WTC11 (cell line): ENCODE results near the gene TTC38. TPM values are rescaled to one million over a fixed set of nuclear protein-coding genes. Genes with fewer than 3 reads are reported as not detected.

Experiments
- ATAC-seq: fragments of 200-7000 bp; cut with Tn5 transposase; 2 replicates; pipeline ENCODE4 v1.10.0; 2021; ENCODE audit warnings: mild to moderate bottlenecking, moderate library complexity
- CTCF ChIA-PET: fragments of 300-600 bp; sonication (Branson Sonifier 250); formaldehyde crosslinking; loops from one replicate; lab custom pipeline; 2021; ENCODE audit warnings: antibody characterized with exemption; lab: Charles Lee
- POLR2A ChIA-PET: fragments of 350-600 bp; sonication (Branson Sonifier 250); formaldehyde crosslinking; loops from one replicate; lab custom pipeline; 2021; ENCODE audit warnings: antibody characterized with exemption; lab: Charles Lee
- DNase-seq: peaks from one replicate; pipeline ENCODE4 v3.0.0; 2021; ENCODE audit warnings: low spot score
- H3K27ac Mint-ChIP-seq: 2 replicates; pipeline ENCODE4 v1.8.0; 2021; ENCODE audit warnings: mixed read lengths
- H3K27me3 Mint-ChIP-seq: 2 replicates; pipeline ENCODE4 v1.8.0; 2021; ENCODE audit warnings: low read depth, mild to moderate bottlenecking, moderate library complexity, mixed read lengths
- H3K36me3 Mint-ChIP-seq: 2 replicates; pipeline ENCODE4 v1.8.0; 2021; ENCODE audit warnings: mixed read lengths
- H3K4me1 Mint-ChIP-seq: 2 replicates; pipeline ENCODE4 v1.8.0; 2022; ENCODE audit warnings: mixed read lengths
- H3K4me3 Mint-ChIP-seq: 2 replicates; pipeline ENCODE4 v1.8.0; 2021; ENCODE audit warnings: mild to moderate bottlenecking, moderate library complexity, mixed read lengths
- H3K9me3 Mint-ChIP-seq: 2 replicates; pipeline ENCODE4 v1.8.0; 2021; ENCODE audit warnings: mixed read lengths
- CREB1 ChIP-seq: sonication (generic); formaldehyde crosslinking; IDR thresholded peaks from 2 replicates; pipeline ENCODE4 v1.8.0; 2023; ENCODE audit warnings: mild to moderate bottlenecking, missing genetic modification reagents
- E2F4 ChIP-seq: sonication (generic); formaldehyde crosslinking; IDR thresholded peaks from 2 replicates; pipeline ENCODE4 v1.8.1; 2022; ENCODE audit warnings: low read depth, mild to moderate bottlenecking, moderate library complexity, missing genetic modification reagents, borderline replicate concordance
- E2F5 ChIP-seq: sonication (generic); formaldehyde crosslinking; IDR thresholded peaks from 2 replicates; pipeline ENCODE4 v1.8.1; 2022; ENCODE audit warnings: mild to moderate bottlenecking, moderate library complexity, missing genetic modification reagents
- ERG ChIP-seq: fragments of 250-450 bp; sonication (Bioruptor Pico); IDR thresholded peaks from 2 replicates; pipeline ENCODE4 v1.8.0; 2021; ENCODE audit warnings: mild to moderate bottlenecking
- FOXP4 ChIP-seq: sonication (generic); formaldehyde crosslinking; IDR thresholded peaks from 2 replicates; pipeline ENCODE4 v1.8.0; 2022; ENCODE audit warnings: mild to moderate bottlenecking, missing genetic modification reagents
- KAT7 ChIP-seq: sonication (generic); formaldehyde crosslinking; IDR thresholded peaks from 2 replicates; pipeline ENCODE4 v1.8.1; 2023; ENCODE audit warnings: missing genetic modification reagents, mild to moderate bottlenecking, borderline replicate concordance
- NR3C1 ChIP-seq: sonication (generic); formaldehyde crosslinking; conservative IDR thresholded peaks from 2 replicates; pipeline ENCODE4 v1.8.1; 2023; ENCODE audit warnings: low read depth, mild to moderate bottlenecking, missing genetic modification reagents
- PREB ChIP-seq: sonication (generic); formaldehyde crosslinking; IDR thresholded peaks from 2 replicates; pipeline ENCODE4 v1.8.1; 2022; ENCODE audit warnings: mild to moderate bottlenecking, missing genetic modification reagents, moderate library complexity, borderline replicate concordance
- PRRX2 ChIP-seq: fragments of 250-450 bp; sonication (Bioruptor Pico); IDR thresholded peaks from 2 replicates; pipeline ENCODE4 v1.8.0; 2021; ENCODE audit warnings: mild to moderate bottlenecking
- TCF7 ChIP-seq: sonication (generic); formaldehyde crosslinking; IDR thresholded peaks from 2 replicates; pipeline ENCODE4 v1.8.0; 2022; ENCODE audit warnings: mild to moderate bottlenecking, low read depth, missing genetic modification reagents, moderate library complexity
- ZBTB43 ChIP-seq: sonication (generic); formaldehyde crosslinking; IDR thresholded peaks from 2 replicates; pipeline ENCODE4 v1.8.1; 2023; ENCODE audit warnings: mild to moderate bottlenecking, missing genetic modification reagents
- ZNF121 ChIP-seq: sonication (generic); formaldehyde crosslinking; IDR thresholded peaks from 2 replicates; pipeline ENCODE4 v1.8.0; 2023; ENCODE audit warnings: missing genetic modification reagents
- ZNF138 ChIP-seq: sonication (generic); formaldehyde crosslinking; conservative IDR thresholded peaks from 2 replicates; pipeline ENCODE4 v1.8.1; 2022; ENCODE audit warnings: mild to moderate bottlenecking, moderate library complexity, missing genetic modification reagents
- total RNA-seq: library from RNA; stranded (reverse); gene quantifications from 3 replicates; pipeline ENCODE4 v1.2.3, GENCODE V29; 2021

TTC38 gene
- total RNA-seq, 1 experiment from 2014 or later = 20.7 TPM

GRCh38 chr22:46259374-46259773, 8.4 kb upstream of the TTC38 start:
- ChIA-PET CTCF (no interaction called here), POLR2A (no interaction called here)
- DNase-seq (no peak), ATAC-seq (no peak)
- H3K4me1 Mint-ChIP-seq = no peaks in the 10 kb centered on the region
- H3K27ac Mint-ChIP-seq = no peak overlapping the region
- H3K36me3 Mint-ChIP-seq = peaks cover 11% of the 10 kb centered on the region
- H3K4me3 Mint-ChIP-seq = no peak overlapping the region
- H3K27me3 Mint-ChIP-seq = peaks cover 80% of the 10 kb centered on the region
- TF ChIP-seq NR3C1 (CRISPR knock-in tag) (no peak), ZNF138 (CRISPR knock-in tag) (no peak), E2F4 (CRISPR knock-in tag) (no peak), PRRX2 (CRISPR knock-in tag) (no peak), TCF7 (CRISPR knock-in tag) (no peak), ERG (no peak), ZBTB43 (CRISPR knock-in tag) (no peak), E2F5 (CRISPR knock-in tag) (no peak), ZNF121 (CRISPR knock-in tag) (no peak), FOXP4 (CRISPR knock-in tag) (no peak)
- peaks cover 18% of the 10 kb centered on the region for H3K9me3 Mint-ChIP-seq

GRCh38 chr22:46260038-46260437, 7.8 kb upstream of the TTC38 start:
- Mint-ChIP-seq H3K27ac (no peak overlapping the region), H3K27me3 (peaks cover 87% of the 10 kb centered on the region), H3K4me1 (no peaks in the 10 kb centered on the region), H3K36me3 (peaks cover 17% of the 10 kb centered on the region), H3K9me3 (peaks cover 23% of the 10 kb centered on the region), H3K4me3 (no peak overlapping the region)
- ChIA-PET POLR2A (interaction anchor here (0.6 kb wide), 1 partner anchor 43 kb away, joined by 7 read pairs; no protein-coding TSS in a partner anchor), CTCF (no interaction called here)
- DNase-seq (no peak), ATAC-seq (no peak)
- TF ChIP-seq CREB1 (CRISPR knock-in tag) (no peak), PREB (CRISPR knock-in tag) (no peak), KAT7 (CRISPR knock-in tag) (no peak), E2F4 (CRISPR knock-in tag) (no peak)
